ENCODE results near the gene PICK1.

Gene PICK1

DNA sequence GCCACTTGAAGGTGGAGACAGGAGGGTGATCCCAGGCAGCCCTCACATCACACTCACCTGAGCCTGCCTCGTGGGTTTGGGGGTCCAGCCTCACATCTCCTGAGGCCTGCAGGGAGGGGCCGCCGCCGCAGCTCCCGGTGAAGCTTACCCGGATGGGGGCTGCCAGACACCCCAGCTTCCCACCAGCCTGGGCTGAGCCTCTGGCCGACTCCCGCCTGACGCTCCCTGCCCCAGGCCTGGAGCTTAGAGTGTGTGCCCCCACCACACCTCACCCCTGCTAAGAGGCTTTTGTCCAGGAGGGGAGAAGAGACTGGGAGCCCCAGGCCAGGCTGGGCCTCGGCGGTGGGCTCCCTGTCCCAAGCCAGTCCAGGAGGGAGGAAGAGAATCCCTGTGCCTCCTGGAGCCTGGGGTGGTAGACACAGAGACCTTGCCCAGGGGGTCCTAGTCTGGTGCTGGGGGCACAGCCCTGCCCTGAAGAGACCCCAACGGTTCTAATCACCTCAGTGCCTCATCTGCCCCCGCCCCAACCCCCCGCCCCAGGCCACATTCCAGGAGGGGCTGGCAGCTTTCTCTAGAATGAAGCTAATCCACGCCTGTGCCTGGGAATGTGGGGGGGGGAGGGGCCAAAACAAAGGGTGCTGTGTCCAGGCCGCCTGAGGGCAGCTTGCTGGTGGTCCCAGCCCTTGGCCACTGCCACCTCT, 26.9 kb downstream of the PICK1 start, which contains the start of gene SLC16A8 (continued):
- no peak for TF ChIP-seq GLI2 (tag by site-specific recombination; IDR thresholded peaks at IDR 0.05; ENCODE audit: borderline replicate concordance, low read depth)
- no peak for TF ChIP-seq ZSCAN30 (tag by site-specific recombination; IDR thresholded peaks at IDR 0.05)
- no peak for TF ChIP-seq GLIS1 (tag by site-specific recombination; IDR thresholded peaks at IDR 0.05)
- no peak for TF ChIP-seq ZXDB (tag by site-specific recombination; IDR thresholded peaks at IDR 0.05)
- TF ChIP-seq, protein P1, sequence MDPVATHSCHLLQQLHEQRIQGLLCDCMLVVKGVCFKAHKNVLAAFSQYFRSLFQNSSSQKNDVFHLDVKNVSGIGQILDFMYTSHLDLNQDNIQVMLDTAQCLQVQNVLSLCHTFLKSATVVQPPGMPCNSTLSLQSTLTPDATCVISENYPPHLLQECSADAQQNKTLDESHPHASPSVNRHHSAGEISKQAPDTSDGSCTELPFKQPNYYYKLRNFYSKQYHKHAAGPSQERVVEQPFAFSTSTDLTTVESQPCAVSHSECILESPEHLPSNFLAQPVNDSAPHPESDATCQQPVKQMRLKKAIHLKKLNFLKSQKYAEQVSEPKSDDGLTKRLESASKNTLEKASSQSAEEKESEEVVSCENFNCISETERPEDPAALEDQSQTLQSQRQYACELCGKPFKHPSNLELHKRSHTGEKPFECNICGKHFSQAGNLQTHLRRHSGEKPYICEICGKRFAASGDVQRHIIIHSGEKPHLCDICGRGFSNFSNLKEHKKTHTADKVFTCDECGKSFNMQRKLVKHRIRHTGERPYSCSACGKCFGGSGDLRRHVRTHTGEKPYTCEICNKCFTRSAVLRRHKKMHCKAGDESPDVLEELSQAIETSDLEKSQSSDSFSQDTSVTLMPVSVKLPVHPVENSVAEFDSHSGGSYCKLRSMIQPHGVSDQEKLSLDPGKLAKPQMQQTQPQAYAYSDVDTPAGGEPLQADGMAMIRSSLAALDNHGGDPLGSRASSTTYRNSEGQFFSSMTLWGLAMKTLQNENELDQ (tag by site-specific recombination; IDR thresholded peaks at IDR 0.05; ENCODE audit: low read depth): no peak
- no peak for TF ChIP-seq ZNF121 (tag by site-specific recombination; IDR thresholded peaks at IDR 0.05)
- TF ChIP-seq, protein P2, sequence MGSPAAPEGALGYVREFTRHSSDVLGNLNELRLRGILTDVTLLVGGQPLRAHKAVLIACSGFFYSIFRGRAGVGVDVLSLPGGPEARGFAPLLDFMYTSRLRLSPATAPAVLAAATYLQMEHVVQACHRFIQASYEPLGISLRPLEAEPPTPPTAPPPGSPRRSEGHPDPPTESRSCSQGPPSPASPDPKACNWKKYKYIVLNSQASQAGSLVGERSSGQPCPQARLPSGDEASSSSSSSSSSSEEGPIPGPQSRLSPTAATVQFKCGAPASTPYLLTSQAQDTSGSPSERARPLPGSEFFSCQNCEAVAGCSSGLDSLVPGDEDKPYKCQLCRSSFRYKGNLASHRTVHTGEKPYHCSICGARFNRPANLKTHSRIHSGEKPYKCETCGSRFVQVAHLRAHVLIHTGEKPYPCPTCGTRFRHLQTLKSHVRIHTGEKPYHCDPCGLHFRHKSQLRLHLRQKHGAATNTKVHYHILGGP (tag by site-specific recombination; IDR thresholded peaks at IDR 0.05): no peak
- no peak for TF ChIP-seq ZNF626 (tag by site-specific recombination; IDR thresholded peaks at IDR 0.05)
- TF ChIP-seq ZNF610 (tag by site-specific recombination; IDR thresholded peaks at IDR 0.05; ENCODE audit: borderline replicate concordance): no peak

- ChIA-PET POLR2A (interaction anchor here (0.5 kb wide), 1 partner anchor 411 kb away, joined by 3 read pairs; no protein-coding TSS in a partner anchor), CTCF (interaction anchor here (0.6 to 1.4 kb wide), 2 partner anchors 33 to 268 kb away, joined by 3 to 4 read pairs; no protein-coding TSS in a partner anchor)
- TF ChIP-seq, protein P3, sequence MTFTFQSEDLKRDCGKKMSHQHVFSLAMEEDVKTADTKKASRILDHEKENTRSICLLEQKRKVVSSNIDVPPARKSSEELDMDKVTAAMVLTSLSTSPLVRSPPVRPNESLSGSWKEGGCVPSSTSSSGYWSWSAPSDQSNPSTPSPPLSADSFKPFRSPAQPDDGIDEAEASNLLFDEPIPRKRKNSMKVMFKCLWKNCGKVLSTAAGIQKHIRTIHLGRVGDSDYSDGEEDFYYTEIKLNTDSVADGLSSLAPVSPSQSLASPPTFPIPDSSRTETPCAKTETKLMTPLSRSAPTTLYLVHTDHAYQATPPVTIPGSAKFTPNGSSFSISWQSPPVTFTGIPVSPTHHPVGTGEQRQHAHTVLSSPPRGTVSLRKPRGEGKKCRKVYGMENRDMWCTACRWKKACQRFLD (tag by site-specific recombination; IDR thresholded peaks at IDR 0.05): no peak
- no peak for TF ChIP-seq ZNF488 (tag by site-specific recombination; IDR thresholded peaks at IDR 0.05)
- TF ChIP-seq KLF10 (tag by site-specific recombination; IDR thresholded peaks at IDR 0.05): no peak
- no peak for TF ChIP-seq ZNF350 (tag by site-specific recombination; IDR thresholded peaks at IDR 0.05)
- no peak for TF ChIP-seq ZNF558 (tag by site-specific recombination; IDR thresholded peaks at IDR 0.05)
- TF ChIP-seq RBAK (tag by site-specific recombination; IDR thresholded peaks at IDR 0.05): no peak
- no peak for TF ChIP-seq ZNF596 (tag by site-specific recombination; IDR thresholded peaks at IDR 0.05)
- TF ChIP-seq ZBTB7A (tag by site-specific recombination; IDR thresholded peaks at IDR 0.05; ENCODE audit: low read depth): no peak
- no peak for TF ChIP-seq ZNF76 (tag by site-specific recombination; IDR thresholded peaks at IDR 0.05; ENCODE audit: borderline replicate concordance, low read depth)
- no peak for TF ChIP-seq ZNF214 (tag by site-specific recombination; IDR thresholded peaks at IDR 0.05; ENCODE audit: borderline replicate concordance)
- no peak for TF ChIP-seq ZNF747 (tag by site-specific recombination; IDR thresholded peaks at IDR 0.05)
- TF ChIP-seq ZFP41 (tag by site-specific recombination; IDR thresholded peaks at IDR 0.05; ENCODE audit: borderline replicate concordance): no peak
- no peak for TF ChIP-seq ZNF501 (tag by site-specific recombination; IDR thresholded peaks at IDR 0.05)
- Histone ChIP-seq H3K4me3 (ENCODE audit: low read depth, low read length) (no peak overlapping the region), H3K9me3 (ENCODE audit: control insufficient read depth, insufficient read depth, low read depth, low read length) (no peaks in the 10 kb centered on the region), H3K4me1 (ENCODE audit: control insufficient read depth, insufficient read depth, low read length) (no peaks in the 10 kb centered on the region), H3K27ac (ENCODE audit: extremely low read depth, low read depth, low read length) (no peak overlapping the region), H3K36me3 (ENCODE audit: control insufficient read depth in 2 of 2, insufficient read depth in 1 of 2, low read length in 2 of 2) (peaks cover 0 to 19% of the 10 kb centered on the region in 2 experiments; a peak in 2 of 3 replicates)
These were observed 27.9 kb downstream of the PICK1 start for GRCh38 chr22:38085056-38085455.
